Measurements from ENCODE around the gene HPCAL4.

DNA sequence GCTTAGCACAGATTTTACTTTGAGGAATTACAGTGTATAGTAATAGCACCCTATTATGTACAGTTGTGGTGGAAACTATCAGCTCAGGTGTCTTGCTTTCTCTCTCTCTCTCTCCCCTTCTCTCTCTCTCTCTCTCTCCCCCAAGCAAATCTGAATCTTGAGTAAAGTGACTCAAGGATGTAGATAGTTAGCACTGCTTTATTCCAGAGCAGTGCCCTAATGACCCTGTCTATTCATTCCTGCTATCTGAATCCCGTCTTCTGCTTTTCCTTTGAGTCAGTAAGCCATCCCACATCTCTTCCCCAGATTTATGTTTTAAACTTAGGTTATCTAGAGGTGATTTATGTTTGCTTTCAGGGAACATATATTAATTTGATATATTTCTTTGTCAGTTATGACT is 5.2 kb upstream of the HPCAL4 start:
- TF ChIP-seq, protein P1, sequence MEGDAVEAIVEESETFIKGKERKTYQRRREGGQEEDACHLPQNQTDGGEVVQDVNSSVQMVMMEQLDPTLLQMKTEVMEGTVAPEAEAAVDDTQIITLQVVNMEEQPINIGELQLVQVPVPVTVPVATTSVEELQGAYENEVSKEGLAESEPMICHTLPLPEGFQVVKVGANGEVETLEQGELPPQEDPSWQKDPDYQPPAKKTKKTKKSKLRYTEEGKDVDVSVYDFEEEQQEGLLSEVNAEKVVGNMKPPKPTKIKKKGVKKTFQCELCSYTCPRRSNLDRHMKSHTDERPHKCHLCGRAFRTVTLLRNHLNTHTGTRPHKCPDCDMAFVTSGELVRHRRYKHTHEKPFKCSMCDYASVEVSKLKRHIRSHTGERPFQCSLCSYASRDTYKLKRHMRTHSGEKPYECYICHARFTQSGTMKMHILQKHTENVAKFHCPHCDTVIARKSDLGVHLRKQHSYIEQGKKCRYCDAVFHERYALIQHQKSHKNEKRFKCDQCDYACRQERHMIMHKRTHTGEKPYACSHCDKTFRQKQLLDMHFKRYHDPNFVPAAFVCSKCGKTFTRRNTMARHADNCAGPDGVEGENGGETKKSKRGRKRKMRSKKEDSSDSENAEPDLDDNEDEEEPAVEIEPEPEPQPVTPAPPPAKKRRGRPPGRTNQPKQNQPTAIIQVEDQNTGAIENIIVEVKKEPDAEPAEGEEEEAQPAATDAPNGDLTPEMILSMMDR (IDR thresholded peaks at IDR 0.05), result no peak
- no peak for TF ChIP-seq POLR2A (IDR thresholded peaks at IDR 0.05)

Data from body of pancreas (tissue), 4 donors.